Fibroblast of upper back skin (primary cell): ENCODE data around the gene CROT.

Experiments used
- DNase-seq: peaks from one replicate; pipeline ENCODE4 v3.0.0-alpha.2; 2013

CROT gene

DNA sequence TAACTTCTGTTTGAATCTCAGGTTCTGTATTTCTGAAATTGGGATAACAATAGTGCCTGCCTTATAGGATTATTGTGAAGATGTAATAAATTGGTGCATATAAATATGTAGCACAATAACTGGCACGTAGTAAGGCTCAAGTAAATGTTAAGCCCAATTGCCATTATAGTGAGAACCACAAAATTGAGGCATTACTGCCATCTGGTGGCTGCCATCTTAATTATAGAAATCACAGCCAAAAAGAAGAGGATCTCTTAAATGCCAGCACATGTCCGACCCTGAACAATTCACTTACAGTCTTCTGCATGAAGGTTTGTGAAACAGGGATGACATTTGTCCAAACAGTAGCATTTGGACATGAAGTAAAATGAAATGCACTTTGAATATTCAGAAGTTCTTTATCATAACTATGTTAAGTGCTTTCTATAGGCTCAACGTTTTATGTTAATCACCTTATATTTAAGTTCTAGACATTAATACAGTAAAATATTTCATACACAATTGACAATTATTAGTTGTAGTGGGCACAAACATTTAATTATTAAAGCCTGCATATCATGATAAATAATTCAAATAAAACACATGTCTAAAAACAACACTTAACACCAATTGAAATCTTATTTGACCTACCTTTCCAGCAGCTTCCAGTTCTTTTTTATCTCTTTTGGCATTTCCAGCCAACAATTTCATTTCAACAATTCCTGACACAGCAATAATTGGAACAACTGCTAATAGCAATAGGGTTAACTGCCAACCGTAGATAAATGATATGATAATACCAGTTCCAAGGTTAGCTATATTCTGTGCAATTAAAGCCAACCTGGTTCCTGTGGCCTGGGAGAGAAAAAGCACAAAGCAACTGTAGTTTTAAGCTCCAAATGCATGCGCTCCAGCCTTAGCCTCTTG, 71.5 kb downstream of the CROT start:
- peak; percentile 70 for DNase-seq

DNA sequence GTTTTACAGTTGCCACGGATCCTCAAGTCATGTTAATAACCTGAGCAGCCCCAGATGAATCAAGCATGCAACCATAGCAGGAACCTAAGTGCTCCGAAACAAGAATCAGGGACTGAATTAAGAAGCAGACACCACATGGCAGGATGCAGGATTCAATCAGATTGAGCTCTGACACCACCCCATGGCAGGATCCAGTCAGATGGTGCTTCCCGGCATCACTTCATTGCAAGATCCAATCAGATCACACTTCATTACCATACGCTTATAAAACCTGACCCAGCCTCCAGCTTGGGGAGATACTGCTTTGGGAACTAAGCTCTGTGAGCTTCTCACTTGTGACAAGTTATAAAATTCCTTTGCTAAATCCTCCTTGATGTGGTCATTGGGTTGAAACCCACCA, 74.7 kb downstream of the CROT start:
- DNase-seq = no peak

DNA sequence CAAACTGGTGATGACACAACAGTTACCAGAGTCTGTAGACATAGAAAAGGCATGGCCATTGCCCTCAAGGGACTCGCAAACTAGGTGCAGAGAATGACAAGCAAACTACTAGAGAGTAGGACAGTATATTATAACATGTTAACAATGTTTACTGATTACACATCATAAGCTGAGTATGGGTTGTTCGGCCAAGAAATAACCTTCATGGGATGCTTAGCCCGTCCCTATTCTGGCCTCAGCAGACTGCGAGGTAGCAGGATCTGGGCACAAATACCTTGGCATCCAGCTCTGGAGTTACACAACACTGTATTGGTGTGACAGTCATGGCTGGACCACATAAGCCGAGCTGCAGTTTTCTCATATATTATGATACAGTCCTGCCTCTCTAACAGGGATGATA, 78.6 kb downstream of the CROT start:
- DNase-seq = no peak

DNA sequence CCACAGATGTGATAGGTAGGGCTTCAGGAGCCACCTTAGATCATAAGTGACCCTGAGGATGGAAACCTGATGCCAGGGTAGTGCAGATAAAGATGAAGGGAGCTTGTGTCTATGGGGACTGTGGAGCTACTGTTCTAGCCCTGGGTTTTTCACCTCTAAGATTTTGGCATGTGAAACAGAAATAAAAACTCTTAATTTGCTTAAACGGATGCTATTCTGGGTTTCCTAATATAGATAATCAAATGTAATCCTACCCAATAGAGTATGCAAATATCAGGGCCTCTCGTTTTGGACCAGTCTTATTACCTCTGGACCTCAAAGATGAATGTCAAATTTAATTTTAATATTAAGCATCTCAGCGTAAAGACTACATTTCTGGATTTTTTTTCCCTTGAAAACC, 80.7 kb downstream of the CROT start:
- DNase-seq = no peak

DNA sequence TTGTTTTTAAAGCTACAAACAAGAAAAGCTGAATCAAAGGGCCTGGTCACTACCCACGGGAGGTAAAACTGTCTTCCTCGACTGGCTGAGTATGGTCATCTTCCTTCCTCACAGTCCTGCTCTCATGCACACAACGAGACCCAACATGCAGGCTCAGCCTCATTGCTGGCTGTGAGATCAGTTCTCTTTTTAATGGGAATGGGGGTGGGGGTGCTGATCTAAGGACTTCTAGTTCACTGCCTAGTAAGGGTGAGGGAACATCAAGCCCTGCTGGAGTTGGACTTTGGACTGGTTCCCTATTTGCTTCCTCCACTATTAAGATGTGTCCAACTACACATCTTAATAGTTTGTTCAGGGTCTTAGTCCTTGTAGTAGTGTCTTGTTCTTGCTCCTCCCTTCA, 81.8 kb downstream of the CROT start:
- DNase-seq = no peak

DNA sequence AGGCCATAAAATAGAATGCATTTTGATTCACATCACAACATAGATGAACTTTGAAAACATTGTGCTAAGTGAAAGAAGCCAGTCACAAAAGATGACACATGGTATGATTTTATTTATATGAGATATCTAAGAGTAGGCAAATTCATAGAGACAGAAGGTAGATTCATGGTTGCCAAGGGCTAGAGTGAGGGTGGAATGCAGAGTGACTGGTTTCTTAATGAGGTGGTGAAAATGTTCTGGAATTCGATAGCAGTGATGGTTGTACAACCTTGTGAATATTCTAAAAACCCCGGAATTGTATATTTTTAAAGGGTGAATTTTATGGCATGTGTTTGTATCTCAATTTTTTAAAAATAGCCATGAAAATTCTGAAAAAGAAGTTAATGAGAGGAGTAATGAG, 87.1 kb downstream of the CROT start:
- DNase-seq = no peak

DNA sequence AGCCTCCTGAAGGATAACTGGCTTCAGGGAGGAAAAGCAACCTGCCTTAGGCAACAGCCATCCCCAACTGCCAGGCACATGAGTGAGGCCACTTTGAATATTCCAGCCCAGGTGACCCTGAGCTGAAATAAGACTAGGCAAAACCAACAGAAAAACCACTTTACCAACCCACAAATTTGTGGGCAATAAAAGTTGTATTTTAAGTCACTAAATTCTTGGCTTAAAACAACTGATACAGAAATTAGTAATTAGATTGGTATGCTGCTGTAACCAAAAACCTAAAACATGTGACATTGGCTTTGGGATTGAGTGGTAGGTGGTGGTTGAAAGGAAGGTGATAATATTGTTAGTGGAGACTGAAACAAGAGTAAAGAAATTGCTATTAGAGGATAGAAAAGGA, 90.1 kb downstream of the CROT start:
- DNase-seq = peak; percentile 32

DNA sequence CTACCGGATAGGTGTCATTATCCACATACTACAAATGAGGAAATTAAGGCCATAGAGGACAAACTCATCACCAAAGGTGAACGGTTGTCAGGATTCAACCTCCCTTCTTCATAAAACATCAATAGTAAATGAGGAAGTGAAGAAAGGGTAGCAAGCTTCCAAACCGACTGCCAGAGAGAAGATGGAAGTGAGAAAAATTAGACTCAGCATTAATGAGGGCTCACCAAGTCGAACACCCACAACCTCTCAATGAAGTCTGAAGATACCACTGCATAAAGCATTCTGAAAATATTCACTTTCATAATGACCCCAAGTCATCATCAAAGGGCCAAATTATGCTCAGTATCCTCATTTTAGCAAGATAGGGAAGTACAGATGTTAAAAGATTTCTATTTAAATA, 100.4 kb downstream of the CROT start:
- no peak for DNase-seq

DNA sequence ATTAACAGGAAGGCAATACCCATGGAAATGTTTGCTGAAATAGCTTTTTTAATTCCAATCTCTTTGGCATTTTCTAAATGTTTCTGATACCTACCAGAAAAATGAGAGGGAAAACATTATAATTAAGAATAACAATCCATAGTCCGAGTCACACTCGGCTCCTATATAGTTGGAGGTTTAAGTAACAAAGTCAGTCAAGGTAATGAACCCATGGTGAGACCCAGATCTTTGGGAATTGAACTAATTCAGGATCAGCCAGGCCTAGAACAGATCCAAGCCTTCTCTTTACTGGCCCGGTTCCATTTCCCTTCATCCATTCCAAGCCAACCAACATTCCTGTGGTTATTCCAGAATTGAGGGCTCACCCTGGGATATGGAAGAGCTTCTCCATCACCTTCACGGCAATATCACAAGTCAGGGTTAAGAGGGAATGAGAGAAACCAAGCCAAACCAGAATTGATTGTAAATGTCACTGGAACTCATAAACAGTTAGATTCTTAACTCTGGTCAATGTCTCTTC, 101.7 kb downstream of the CROT start:
- peak; percentile 57 for DNase-seq

DNA sequence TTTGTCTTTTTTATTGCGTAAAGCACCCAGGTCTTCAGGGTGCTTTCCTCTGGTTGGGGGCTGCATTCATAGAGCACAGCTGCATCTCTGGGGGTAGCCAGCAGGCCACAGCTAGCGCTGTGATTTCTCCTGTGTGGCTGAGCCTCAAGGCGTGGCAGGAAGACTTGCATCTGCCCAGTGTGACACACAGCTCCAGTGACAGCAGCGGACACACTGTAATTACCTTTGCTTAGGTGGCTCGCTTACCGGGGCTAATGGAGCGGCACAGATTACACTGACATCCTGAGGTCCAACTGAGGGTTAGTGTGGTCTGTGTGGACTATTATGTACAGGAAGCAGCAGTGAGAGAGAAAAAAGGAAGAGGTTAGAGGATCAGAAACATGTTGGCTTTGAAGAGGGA, 102.9 kb downstream of the CROT start:
- no peak for DNase-seq
